HG03378 (cell line): Measurements from ENCODE around the gene CTAGE4.
A peak's percentile ranks its signal among the peaks of the same experiment; 100 is the strongest.
"Not testable (repeated sequence)": the region's sequence is repeated elsewhere in the genome, so short reads cannot be mapped to it uniquely, and the experiment has no call there.

Experiments used
- ATAC-seq: cut with Tn5 transposase; IDR thresholded peaks from one replicate; pipeline ENCODE4 v1.9.1; 2021; ENCODE audit warnings: mild to moderate bottlenecking, moderate library complexity; ENCODE audit not compliant: unreplicated experiment

Gene CTAGE4

GRCh38 chr7:144183166-144183565 lies at the start of gene CTAGE4:
Gene CTAGE4, plus strand, starts transcription at chr7:144183466. Its CDS starts 38 bp downstream, at chr7:144183504.
- ATAC-seq: not testable (repeated sequence)

GRCh38 chr7:144134116-144134515 lies 49.1 kb upstream of the CTAGE4 start:
- no peak for ATAC-seq

GRCh38 chr7:144137501-144137900 lies 45.8 kb upstream of the CTAGE4 start:
- ATAC-seq: no peak

GRCh38 chr7:144142187-144142586 lies 41.1 kb upstream of the CTAGE4 start:
- ATAC-seq: no peak

GRCh38 chr7:144144426-144144825 lies 38.8 kb upstream of the CTAGE4 start:
- ATAC-seq: no peak

GRCh38 chr7:144148224-144148827 lies 34.9 kb upstream of the CTAGE4 start:
- ATAC-seq: no peak

- no peak for ATAC-seq
These were observed 24.4 kb upstream of the CTAGE4 start for GRCh38 chr7:144158861-144159260.

- ATAC-seq: no peak
These were observed 18.5 kb upstream of the CTAGE4 start for GRCh38 chr7:144164784-144165183.

- not testable (repeated sequence) for ATAC-seq
These were observed 11.5 kb upstream of the CTAGE4 start for GRCh38 chr7:144171594-144172350.

GRCh38 chr7:144174613-144175012 lies 8.7 kb upstream of the CTAGE4 start:
- no peak for ATAC-seq

GRCh38 chr7:144178380-144179164 lies 4.7 kb upstream of the CTAGE4 start:
- ATAC-seq: peak; percentile 92

- not testable (repeated sequence) for ATAC-seq
These were observed 4.1 kb upstream of the CTAGE4 start for GRCh38 chr7:144179165-144179479.

GRCh38 chr7:144187848-144188247 lies 4.6 kb downstream of the CTAGE4 start:
- not testable (repeated sequence) for ATAC-seq

- ATAC-seq: not testable (repeated sequence)
These were observed 5.4 kb downstream of the CTAGE4 start for GRCh38 chr7:144188578-144189171.

GRCh38 chr7:144193782-144194181 lies 10.5 kb downstream of the CTAGE4 start:
- ATAC-seq: not testable (repeated sequence)

- not testable (repeated sequence) for ATAC-seq
These were observed 11.2 kb downstream of the CTAGE4 start for GRCh38 chr7:144194453-144194852.

- peak; percentile 63 for ATAC-seq
These were observed 12.1 kb downstream of the CTAGE4 start, which contains the start of gene ARHGEF35 for GRCh38 chr7:144195212-144195872. Gene ARHGEF35, minus strand, starts transcription at chr7:144195833. Its CDS starts 7,450 bp downstream, at chr7:144188383.

GRCh38 chr7:144198934-144199333 lies 15.7 kb downstream of the CTAGE4 start:
- ATAC-seq: not testable (repeated sequence)

- peak; percentile 32 for ATAC-seq
These were observed 18.7 kb downstream of the CTAGE4 start for GRCh38 chr7:144201978-144202377.

- not testable (repeated sequence) for ATAC-seq
These were observed 19.8 kb downstream of the CTAGE4 start for GRCh38 chr7:144203086-144203485.

GRCh38 chr7:144205306-144205705 lies 22.0 kb downstream of the CTAGE4 start:
- not testable (repeated sequence) for ATAC-seq
